ENCODE results near the gene SFMBT1.

Gene SFMBT1

DNA sequence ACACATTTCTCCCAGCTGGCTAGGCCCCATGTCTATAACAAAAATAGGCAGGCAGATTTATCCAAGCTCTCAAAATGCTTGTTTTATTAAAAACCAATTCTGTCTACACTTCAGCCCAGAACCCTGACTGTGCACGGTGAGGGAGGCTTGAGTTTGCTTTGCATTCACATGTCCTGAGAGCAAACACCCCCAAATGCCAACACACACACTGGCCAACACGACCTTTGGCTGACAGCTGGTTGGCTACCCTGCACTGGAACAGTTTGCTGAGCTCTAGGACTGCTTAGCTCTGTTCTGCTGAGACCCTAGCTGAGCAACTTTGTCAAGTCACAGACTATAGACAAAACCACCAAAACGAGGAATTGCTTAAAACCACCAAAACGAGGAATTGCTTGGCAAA is 152.2 kb downstream of the SFMBT1 start:
- no peak for TF ChIP-seq CTCF (IDR thresholded peaks at IDR 0.05; ENCODE audit: insufficient read depth, missing control alignments)
- no peak for FAIRE-seq
- DNase-seq (ENCODE audit: insufficient read length, low spot score) = no peak

GRCh38 chr3:52892625-52893311 is 153.1 kb downstream of the SFMBT1 start:
- FAIRE-seq (no peak), DNase-seq (ENCODE audit: insufficient read length, low spot score) (no peak)
- TF ChIP-seq CTCF (IDR thresholded peaks at IDR 0.05; ENCODE audit: insufficient read depth, missing control alignments) = no peak

- FAIRE-seq (no peak), DNase-seq (ENCODE audit: insufficient read length, low spot score) (no peak)
- TF ChIP-seq CTCF (IDR thresholded peaks at IDR 0.05; ENCODE audit: insufficient read depth, missing control alignments) = no peak
Measured at GRCh38 chr3:52892290-52892624, 153.6 kb downstream of the SFMBT1 start.

GRCh38 chr3:52891615-52892081 is 154.2 kb downstream of the SFMBT1 start:
- FAIRE-seq (no peak), DNase-seq (ENCODE audit: insufficient read length, low spot score) (no peak)
- TF ChIP-seq CTCF (IDR thresholded peaks at IDR 0.05; ENCODE audit: insufficient read depth, missing control alignments) = no peak

- no peak for TF ChIP-seq CTCF (IDR thresholded peaks at IDR 0.05; ENCODE audit: insufficient read depth, missing control alignments)
- DNase-seq (ENCODE audit: insufficient read length, low spot score) (no peak), FAIRE-seq (no peak)
Measured at GRCh38 chr3:52891164-52891563, 154.7 kb downstream of the SFMBT1 start.

GRCh38 chr3:52890735-52891134 is 155.1 kb downstream of the SFMBT1 start:
- no peak for TF ChIP-seq CTCF (IDR thresholded peaks at IDR 0.05; ENCODE audit: insufficient read depth, missing control alignments)
- FAIRE-seq = no peak
- no peak for DNase-seq (ENCODE audit: insufficient read length, low spot score)

GRCh38 chr3:52889901-52890300 is 156.0 kb downstream of the SFMBT1 start:
- DNase-seq (ENCODE audit: insufficient read length, low spot score) (no peak), FAIRE-seq (no peak)
- TF ChIP-seq CTCF (IDR thresholded peaks at IDR 0.05; ENCODE audit: insufficient read depth, missing control alignments) = no peak
